HuH-7.5 (cell line): ENCODE results near the gene PDZD11.
"Not testable (repeated sequence)": the region's sequence is repeated elsewhere in the genome, so short reads cannot be mapped to it uniquely, and the experiment has no call there.

Source experiments
- DNase-seq: peaks from one replicate; pipeline ENCODE4 v3.0.0; 2011; ENCODE audit warnings: low spot score

Gene PDZD11

DNA sequence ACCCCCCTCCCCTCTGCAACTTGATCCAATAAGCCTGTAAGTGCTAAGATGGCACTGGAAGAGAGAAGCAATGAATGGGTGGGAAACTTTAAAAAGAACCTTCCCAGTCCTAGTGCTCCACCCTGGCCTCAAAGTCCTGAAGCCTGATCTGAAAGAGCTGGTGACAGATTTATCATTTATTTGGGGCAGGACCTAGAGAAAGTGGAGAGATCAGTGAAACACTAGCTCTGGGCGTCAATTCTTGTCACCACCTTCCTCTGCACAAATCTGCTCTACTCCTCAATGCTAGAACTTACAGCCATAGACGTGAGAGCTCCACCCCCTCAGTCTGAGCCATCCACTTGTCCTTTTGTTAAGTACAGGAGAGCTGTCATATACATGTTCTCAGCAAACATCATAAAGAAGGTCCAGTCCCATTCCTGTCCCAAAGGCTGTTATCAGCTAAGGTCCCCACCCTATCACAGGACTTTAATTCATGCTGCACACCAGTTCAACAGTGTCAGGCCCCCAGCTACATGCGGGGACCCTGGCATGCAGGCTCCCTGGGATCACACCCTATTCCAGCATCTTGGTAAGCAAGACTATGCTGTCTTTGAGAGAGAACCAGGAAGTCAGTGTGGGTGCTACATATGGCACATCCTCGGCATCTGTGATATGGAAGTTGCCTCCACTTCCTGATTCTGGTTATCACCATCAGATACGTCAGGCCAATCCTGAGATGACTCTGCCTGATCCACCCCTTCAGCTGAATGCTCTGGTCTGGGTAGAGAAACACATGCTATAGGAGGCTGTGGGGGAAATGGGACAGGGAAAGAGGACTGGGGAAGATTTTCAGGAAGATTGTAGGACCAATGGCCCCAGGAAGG lies 32.1 kb downstream of the PDZD11 start:
- no peak for DNase-seq

DNA sequence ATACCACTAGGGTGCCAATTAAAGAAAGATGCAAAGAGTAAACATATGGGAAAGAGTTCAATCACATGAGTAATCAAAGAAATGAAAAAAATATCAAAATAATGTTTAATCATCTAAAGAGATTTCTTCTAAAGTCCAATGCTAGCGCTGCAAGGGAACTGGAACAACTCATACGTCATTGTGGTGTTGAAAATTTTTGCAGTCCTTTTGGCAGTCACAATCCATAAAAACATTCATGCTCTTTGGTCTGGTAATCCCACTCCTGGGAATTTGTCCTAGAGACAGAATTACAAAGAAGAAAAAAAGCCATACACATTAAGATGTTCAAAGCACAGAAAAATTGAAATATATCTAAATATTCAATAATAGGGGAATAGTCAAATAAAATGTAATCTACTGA lies 34.3 kb downstream of the PDZD11 start:
- no peak for DNase-seq

DNA sequence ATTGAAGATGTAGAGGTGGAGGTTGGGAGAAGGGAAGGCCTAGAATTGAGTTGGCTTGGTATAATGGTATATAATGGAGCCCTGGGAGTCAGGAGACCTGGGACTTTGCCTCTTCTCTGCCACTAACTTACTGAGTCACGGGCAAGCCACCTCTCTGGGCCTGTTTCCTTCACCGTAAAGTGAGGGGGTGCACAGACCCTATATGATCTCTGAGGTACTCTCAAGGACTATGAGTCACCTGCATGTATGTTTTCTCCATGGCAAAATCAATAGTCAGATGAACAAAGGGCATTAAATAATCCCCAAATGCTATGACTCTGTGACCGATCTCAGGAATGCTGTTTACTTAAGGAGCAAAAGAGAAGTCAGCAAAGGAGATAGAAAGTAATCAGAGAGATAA lies 34.8 kb downstream of the PDZD11 start:
- no peak for DNase-seq

DNA sequence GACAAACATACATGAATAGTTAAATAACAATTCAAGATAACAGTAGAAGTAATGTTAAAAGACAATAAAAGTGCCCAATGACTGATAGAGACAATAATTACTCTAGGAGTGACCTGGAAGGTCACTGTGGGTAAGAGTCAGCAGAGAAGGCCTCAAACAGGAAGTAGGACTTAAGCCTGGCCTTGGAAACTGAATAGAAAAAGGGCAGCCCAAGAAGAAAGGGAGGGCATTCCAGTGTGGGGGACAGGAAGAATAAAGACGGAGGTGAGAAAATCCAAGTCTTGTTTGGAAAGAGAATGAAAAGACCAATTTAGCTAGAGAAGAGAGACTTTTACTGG lies 35.7 kb downstream of the PDZD11 start:
- DNase-seq, result no peak

DNA sequence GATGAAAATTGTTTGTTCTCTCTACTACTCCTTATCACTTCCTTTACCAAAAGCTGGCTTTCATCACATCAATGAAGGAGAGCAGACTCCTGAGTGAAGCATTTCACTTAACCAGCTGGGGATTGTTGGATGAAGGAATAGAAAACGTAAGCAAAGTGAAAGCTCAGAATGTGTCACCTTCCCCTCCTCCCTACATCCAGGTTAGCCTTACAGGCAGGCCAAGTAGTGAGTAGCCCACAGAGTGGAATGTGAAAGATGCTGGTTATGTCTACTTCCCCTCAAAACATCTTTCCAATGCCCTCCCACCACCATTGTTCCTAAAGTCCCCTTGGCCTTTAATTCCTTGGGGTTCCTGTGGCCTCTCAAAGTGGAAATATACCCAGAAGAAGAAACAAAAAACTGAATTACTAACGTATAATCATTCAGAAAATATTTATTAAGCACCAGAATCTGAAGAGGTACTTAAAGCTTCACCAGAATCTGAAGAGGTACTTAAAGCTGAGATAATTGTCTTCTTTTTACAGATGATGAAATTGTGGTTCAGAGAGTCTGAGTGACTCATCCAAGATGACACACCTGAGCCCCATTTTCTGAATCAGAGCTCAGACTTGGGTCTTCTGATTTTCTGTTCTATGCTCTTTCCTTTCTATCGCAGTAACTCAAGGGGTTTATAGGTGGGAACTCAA lies 36.2 kb downstream of the PDZD11 start:
- DNase-seq, result no peak

DNA sequence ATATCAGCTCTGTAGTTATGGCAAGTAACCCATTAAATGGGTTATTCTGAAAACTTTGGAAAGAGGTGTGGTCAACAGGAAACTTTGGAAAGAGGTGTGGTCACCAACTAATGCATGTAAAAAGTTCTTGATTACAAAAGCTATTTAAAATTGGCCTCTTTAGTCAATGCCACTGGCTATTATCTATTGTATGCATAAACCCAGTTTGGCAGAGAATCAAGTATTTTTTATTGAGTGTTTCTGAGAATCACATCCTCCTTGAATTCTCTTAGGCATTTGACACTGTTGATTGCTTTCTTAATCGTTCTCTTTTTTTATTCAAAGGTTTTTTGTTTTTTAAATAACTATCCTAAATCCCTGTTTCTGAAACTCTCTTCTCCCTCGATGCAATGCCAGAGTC lies 37.2 kb downstream of the PDZD11 start:
- DNase-seq, result no peak

DNA sequence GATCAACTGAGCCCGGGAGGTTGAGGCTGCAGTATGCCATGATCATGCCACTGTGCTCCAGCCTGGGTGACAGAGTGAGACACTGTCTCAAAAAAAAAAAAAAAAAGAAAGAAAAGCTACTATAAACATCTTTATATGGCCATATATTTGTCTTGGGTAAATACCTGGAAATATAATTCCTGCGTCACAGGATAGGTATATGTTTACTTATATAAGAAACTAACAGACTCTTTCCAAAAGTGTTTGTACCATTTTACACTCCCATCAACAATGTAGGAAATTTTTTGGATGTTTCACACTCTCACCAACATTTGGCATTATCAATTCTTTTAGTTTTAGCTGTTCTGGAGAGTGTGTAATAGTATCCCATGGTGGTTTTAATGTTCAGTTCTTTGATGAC lies 42.5 kb downstream of the PDZD11 start:
- DNase-seq, result no peak

DNA sequence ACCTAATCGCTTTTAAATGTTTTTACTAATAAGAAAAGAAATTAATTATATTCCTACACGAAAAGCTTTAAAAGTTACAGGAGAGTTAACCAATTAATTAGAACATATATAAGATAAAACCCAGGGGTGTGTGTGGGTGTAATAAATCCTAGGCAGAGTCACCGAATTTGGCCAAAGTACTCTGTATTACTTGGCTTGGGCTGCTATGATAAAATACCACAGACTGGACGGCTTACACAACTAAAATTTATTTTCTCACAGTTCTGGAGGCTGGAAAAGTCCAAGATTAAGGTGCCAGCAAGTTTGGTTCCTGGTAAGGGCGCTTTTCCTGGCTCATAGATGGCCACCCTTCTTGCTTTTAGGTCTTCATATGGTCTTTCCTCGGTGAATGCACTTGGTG lies 44.8 kb downstream of the PDZD11 start:
- no peak for DNase-seq

DNA sequence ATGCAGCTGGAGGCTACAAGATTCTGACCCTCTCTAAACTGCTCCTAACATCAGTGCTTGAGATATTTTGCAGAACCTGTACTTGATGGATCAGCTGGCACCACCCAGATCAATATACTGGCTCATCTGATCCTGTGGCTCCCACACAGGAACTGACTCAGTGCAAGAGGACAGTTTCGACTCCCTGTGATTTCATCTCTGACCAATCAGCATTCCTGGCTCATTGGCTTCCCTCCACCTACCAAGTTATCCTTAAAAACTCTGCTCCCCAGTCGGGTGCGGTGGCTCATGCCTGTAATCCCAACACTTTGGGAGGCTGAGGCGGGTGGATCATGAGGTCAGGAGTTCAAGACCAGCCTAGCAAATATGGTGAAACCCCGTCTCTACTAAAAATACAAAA lies 46.1 kb downstream of the PDZD11 start:
- DNase-seq, result not testable (repeated sequence)

DNA sequence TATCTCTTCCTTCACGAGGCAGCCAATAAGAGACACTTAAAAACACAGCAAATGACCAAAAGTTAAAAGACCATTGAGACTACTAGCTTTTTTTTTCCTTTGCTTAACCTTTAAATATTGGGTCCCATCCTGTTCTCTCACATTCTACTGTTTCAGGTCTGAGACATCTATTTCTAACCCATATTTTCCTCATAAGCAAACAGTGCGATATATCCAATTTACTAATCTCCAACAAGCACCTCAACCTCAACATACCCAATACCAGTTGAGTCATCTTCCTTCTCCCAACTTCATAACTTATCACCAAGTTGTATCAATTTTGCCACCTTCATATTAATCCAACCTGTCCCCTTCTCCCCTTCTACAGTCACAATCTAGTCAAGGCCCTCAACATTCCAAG lies 48.2 kb downstream of the PDZD11 start:
- DNase-seq, result no peak

DNA sequence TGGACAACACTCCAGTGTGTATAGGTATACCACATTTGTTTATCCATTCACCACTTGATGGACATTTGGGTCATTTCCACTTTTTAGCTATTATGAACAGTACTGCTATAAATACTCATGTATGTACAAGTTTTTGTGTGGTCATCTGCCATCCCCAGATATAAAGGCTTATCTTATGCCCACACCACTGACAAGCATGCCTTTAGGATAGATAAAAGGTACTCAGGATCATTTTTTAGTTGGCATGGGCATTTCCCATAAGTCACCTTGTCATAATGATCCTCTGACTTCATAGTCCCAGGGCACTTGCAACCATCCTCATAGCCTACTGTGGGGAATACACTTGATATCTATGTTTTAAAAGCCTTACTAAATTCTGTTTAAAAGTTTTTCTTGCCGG lies 49.0 kb downstream of the PDZD11 start:
- no peak for DNase-seq
